Stimulated activated CD4-positive, alpha-beta T cell treated with anti-CD3 and anti-CD28 coated beads, Interleukin-2, amount 100 ng/mL, for 24 hours (primary cell): Measurements from ENCODE around the gene OSBPL6.

Source experiments
- DNase-seq, 2 donors: peaks; one replicate each; pipeline ENCODE4 v3.0.0-alpha.2; 2020

Gene OSBPL6

GRCh38 chr2:178242552-178242883 lies 48.2 kb downstream of the OSBPL6 start:
- DNase-seq: no peak

GRCh38 chr2:178243961-178244360 lies 49.6 kb downstream of the OSBPL6 start:
- no peak for DNase-seq

GRCh38 chr2:178244777-178245176 lies 50.5 kb downstream of the OSBPL6 start:
- no peak for DNase-seq

GRCh38 chr2:178246696-178247095 lies 52.4 kb downstream of the OSBPL6 start:
- DNase-seq: no peak

- no peak for DNase-seq
These were observed 52.9 kb downstream of the OSBPL6 start for GRCh38 chr2:178247250-178247649.

GRCh38 chr2:178250429-178250828 lies 56.1 kb downstream of the OSBPL6 start:
- no peak for DNase-seq

- DNase-seq: no peak
These were observed 57.0 kb downstream of the OSBPL6 start for GRCh38 chr2:178251151-178251955.

GRCh38 chr2:178256382-178257042 lies 62.2 kb downstream of the OSBPL6 start:
- no peak for DNase-seq

- no peak for DNase-seq
These were observed 62.8 kb downstream of the OSBPL6 start for GRCh38 chr2:178257127-178257526.

GRCh38 chr2:178258916-178259315 lies 64.6 kb downstream of the OSBPL6 start:
- no peak for DNase-seq

- DNase-seq: no peak
These were observed 69.0 kb downstream of the OSBPL6 start for GRCh38 chr2:178263159-178263860.

GRCh38 chr2:178264211-178264610 lies 69.9 kb downstream of the OSBPL6 start:
- DNase-seq: no peak

- DNase-seq: no peak
These were observed 71.5 kb downstream of the OSBPL6 start for GRCh38 chr2:178265851-178266250.

- DNase-seq: no peak
These were observed 72.1 kb downstream of the OSBPL6 start for GRCh38 chr2:178266445-178266844.

GRCh38 chr2:178267660-178268059 lies 73.3 kb downstream of the OSBPL6 start:
- no peak for DNase-seq

- DNase-seq: no peak
These were observed 74.1 kb downstream of the OSBPL6 start for GRCh38 chr2:178268435-178268834.

GRCh38 chr2:178269438-178270224 lies 75.3 kb downstream of the OSBPL6 start:
- no peak for DNase-seq

GRCh38 chr2:178270338-178270737 lies 76.0 kb downstream of the OSBPL6 start:
- no peak for DNase-seq

GRCh38 chr2:178271094-178271493 lies 76.8 kb downstream of the OSBPL6 start:
- DNase-seq: no peak

- DNase-seq: no peak
These were observed 77.5 kb downstream of the OSBPL6 start for GRCh38 chr2:178271629-178272333.

- DNase-seq: no peak
These were observed 79.6 kb downstream of the OSBPL6 start for GRCh38 chr2:178273787-178274360.

- DNase-seq: no peak
These were observed 81.3 kb downstream of the OSBPL6 start for GRCh38 chr2:178275600-178275999.
